Left kidney (tissue), 2 donors: ENCODE results near the gene ICAM2. TPM values are rescaled to one million over a fixed set of nuclear protein-coding genes. Genes with fewer than 3 reads are reported as not detected.
"Not testable (repeated sequence)": the region's sequence is repeated elsewhere in the genome, so short reads cannot be mapped to it uniquely, and the experiment has no call there.

Experiments used
- DNase-seq: peaks from one replicate; pipeline ENCODE4 v3.0.0-alpha.2; 2013
- polyA plus RNA-seq: library from polyadenylated mRNA; unstranded; fragments of 120-200 nt; gene quantifications from one replicate; pipeline ENCODE4 v1.2.1, GENCODE V29; 2013; ENCODE audit not compliant: insufficient read length

The ICAM2 gene
- polyA plus RNA-seq, 1 donor, result 23.1 TPM

DNA sequence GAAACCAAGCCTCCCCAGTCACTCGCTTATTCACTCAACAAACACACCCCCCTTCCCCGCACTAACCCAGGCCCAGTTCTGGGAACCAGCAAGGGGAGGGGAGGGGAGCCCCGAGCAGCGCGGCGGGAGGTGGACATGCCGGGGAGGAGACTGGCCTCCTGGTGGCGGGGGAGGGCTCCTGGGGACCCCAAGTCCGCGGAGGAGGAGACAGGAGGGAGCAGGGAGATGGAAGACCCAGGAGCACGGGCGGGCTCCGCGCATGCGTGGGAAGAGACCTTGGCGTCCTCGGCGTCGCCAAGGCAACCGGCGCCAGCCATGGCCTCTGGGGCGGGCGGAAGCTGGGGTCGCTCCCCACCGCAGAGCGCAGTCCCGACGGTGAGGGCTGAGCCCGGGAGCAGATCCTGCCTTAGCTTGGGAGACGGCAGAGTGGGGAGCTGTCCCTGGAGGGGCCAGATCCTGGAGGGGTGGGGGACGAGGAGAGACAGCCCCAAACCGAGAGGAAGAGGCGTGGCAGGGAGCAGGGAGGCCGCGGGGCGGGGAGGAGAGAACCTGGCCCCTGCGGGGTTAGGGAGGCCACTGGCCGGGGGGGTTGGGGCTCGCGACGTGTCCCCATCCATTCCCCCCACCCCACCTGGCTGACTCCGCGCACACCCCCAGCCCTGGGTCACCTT is 22.2 kb downstream of the ICAM2 start, which contains the start of gene PRR29:
Gene PRR29 (plus strand): TSS at position 302 of the 671 bp plus-strand sequence. CDS start 14 bp downstream, at position 316.
- peak; percentile 79 for DNase-seq

DNA sequence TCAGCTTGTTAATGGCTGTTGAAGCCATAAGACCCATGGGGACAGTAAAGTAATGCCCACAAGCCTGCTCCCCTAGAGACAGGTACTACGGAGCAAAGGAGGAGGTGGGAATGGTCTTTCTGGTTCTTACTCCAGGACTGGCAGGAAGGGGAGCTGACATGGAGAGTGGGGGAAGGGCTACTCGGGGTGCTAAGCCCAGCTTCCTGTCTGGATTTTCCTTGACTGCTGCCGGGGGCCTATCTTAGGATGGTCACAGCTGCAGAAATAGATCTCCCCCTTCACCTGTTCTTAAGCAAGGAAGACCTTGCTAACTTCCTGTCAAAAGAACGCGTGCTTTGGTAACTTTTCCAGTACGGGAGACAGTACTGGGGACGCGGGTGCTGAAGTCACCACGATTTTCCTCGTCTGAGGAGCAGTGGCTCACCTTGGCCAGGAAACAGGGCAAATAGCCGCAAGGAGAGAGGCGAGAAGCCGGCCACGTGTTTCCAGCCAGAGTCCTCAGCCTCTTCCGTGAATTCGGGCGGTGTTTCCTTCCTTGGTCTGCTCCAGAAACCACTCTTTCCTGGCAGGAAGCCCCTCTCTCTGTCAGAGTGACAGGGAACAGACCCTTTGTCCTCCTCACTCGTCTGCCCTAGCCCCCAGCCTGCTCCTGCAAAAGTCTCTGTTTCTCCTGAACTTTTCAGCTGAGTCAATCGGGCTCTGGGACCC is 22.9 kb downstream of the ICAM2 start:
- DNase-seq, result no peak

DNA sequence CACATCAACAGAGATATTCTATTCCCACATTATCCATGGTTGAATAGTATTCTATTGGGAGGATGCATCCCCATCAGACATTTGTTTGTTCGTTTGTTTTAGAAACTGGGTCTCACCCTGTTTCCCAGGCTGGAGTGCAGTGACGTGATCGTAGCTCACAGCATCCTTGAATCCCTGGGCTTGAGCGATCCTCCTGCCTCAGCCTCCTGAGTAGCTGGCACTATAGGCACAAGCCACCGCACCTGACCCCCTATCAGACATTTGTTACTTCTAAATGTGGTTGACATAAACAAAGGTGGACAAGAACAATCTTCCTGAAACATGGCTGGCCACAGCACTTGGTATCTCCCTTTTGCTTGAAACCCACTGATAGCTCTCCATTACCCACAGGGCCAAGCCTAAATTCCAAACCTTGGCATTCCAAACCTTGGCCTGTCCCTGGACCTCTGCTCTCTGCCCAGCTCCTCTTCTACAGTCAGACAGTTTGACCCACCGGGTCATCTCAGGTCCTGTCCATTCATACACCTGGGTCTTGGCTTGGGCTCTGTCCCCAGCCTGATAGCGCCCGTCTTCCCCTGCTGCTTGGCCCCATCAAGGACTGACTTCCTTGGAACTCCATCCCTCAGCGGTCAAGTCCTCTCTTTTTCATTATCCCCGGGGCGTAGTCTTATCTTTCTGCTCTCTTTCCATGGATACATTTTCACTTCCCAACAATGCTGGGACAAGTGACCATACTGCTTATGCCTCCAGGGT is 23.8 kb downstream of the ICAM2 start:
- no peak for DNase-seq

DNA sequence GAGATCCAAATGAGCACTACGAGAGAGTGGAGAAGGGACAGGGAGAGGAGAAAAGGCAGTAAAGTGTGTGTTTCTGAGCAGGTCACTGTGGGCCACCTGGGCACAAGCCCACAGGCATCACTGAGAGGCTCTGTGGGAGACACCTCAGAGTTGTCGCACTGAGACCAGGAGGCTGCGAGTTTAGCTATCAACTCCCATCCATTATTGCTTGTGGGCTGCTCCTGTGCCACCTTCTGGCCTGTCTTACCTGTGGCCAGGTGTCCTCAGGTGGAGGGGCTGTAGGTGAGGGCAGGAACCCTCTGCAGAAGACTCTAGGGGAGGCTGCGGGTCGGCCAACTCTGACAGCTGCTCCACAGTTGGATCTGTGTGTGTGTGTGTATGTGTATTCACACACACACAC is 24.8 kb downstream of the ICAM2 start:
- no peak for DNase-seq

DNA sequence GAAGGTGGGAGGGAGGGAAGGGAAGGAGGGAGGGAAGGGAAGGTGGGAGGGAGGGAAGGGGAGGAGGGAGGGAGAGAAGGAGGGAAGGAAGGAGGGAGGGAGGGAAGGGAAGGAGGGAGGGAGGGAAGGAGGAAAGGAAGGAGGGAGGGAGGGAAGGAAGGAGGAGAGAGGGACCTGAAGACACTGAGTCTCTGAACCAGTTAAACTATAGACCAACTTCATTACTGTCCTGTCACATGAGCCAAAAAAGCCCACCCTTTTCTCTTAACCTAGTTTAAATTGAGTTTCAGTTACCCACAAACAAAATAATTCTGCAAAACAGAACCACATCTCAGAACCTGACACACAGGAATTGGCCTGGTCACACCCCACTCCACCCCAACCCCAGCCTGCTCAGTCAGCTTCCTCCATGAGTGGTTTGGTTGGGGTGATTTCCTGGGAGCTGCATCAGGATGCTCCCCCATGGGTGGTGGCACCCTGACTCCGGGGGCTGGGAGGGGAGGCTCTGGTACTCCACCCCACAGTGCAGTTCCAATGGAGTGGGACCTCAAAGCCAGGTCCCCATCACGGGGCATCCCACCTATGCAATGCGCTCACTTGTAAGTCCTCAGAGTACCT is 27.0 kb downstream of the ICAM2 start:
- DNase-seq, result no peak

DNA sequence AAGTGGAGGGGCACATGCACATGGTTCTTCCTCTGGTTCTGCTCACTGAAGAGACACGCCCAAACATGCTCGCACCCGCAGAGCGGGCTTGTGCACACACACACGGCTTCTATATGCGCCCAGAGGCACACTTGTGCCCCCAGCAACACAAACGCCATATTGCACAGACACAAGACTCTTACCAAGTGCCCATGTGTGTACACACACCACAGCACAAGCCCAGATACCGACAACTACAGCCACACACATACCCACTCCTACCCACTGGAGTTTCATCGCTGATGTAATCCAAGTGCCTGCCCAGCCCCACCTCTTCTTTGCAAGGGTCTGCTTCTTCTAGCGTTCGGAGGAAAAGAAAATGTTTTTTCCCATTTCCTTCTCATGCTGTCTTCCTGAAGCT is 28.8 kb downstream of the ICAM2 start:
- DNase-seq, result no peak

DNA sequence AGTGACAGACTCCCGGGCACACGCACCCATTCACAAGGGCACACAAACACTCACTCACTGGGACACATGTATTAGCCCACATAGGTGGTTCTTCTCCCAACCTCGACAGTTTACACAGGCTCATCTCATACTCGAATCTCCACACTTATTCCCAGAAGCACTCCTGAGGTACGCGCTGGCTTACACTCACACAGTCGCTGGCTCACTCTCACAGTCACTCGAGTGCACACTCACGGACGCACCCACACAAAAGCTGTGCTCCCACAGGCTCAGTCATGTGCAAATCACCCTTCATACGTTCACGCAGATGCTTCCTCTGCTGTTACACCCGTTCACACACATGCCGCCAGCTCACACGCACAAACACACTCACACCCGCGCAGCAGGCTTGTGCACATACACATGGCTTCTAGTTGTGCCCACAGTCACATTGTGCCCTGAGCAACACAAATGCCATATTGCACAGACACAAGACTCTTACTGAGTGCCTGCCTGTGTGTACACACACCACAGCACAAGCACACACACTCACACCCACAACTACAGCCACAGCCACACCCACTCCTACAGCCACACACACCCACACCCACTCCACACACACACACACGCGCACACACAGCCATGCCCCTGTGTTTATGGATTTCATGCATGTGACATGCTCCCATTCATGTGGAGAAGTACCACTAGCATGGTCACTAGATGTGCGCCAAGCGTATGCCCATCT is 30.6 kb downstream of the ICAM2 start:
- DNase-seq, result no peak

DNA sequence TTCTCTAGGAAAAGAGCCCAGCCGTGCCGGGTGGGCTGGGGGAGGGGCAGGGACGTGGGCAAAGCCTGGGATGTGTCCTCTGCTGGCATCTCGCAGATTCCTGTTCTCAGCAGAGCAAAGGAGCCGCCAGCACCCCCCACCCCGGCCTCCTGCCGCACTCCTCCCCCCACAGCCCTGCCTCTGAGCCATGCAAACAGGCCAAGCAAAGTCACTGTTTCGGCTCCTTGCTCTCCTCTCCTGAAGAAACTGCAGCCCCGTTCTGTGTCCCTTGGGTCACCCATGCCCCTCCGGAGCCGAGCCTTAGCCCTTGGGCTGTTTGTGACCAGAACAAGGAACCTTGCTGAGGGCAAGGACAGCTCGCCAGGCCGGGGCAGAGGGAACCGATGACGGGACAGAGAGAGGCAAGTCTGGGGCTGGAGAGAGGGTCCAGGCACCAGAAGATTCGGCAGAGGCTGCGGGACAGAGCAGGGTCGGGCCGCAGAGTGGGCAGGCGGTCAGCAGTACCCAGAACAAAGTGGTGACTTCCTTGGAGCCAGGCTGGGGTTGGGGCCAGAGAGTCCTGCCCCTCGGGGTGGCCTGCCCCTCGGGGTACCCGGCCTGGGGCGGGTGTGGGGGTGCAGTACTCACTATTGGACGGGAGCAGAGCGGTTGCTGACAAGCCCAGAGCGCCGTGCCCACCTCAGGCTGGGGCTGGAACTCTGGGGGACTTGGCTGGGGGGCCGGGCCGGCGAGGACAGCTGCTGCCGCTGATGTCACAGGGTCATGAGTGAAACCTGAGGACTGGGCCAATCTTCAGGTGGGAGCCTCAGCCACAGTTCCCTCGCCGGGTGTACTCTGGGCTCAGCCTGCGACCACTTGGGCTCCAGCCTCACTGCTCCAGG is 31.5 kb downstream of the ICAM2 start:
- peak; percentile 61 for DNase-seq

DNA sequence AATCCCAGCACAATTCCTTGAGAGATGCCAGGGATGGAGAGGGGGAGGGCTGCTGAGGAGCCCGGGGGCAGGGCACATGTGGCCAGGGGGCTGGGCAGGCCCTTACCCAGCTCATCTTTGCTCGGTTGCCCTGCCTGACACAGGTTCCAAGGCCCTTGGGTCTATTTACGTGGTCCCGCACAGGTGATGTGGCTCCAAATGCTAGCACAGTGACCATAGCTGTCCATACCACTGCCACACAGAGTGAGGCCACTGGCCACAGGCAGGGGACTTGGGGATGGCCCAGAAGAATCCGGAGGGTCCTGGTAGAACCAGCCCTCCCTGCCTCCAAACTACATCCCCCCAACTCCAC is 32.3 kb downstream of the ICAM2 start:
- no peak for DNase-seq

DNA sequence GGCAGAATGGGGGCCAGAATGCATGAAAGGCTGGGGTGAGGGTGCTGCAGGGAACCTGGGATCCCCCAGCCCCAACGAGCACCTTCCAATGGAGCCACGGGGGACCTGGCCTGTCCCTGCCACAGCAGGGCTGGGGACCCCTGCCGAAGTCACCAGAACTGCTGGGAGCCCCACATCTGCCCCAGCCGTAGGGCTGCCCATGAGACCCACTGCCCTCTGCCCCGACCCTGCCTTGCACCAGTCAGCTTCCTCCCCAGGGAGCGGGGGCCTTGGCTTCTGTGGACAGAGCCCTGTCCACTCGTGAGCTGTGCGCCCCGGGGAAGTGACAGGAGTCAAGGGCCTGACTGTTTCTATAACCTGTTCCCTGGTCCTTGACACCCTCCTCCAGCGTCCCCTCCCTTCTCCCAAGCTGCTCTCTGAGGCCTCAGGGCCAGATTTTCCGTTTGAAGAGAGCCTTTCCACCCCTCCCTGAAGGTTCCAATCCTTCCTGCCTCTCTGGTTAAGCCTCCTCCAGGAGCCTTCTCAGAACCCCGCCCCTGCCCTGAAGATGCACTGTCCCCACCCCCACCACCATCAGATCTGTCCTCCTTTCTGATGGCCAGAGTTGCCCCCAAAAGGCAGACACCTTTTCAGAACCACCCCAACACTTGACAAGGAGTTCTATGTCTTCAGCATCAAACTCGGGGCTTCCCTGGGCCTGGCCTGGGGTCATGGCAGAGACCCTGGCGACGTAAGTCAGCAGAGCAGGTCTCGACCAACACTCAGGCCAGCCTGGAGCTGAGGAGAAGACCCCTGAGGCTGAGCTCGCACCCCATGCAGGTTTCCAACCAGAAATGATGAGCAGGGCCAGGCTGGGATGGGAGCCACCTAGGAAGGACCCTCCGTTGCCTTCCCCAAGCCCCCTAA is 33.0 kb downstream of the ICAM2 start:
- DNase-seq, result no peak

DNA sequence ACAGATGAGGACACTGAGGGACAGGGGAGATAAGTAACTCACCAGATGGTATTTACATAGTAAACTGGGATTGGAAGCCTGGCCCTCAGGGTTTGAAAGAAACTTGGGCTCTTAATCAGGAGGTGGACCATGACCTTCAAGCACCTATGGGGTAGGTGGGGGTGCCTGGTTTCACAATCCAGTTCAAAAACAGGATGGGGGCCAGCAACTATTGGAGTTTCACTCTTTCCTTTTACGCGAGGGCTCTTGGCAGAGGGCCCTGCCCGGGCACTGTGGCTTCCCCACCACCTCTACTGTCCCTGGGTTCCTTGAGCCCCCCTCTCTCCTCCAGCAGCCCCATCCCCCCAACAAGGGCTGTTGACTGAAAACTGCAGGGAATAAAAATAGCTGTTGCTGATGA is 33.6 kb downstream of the ICAM2 start:
- DNase-seq, result no peak

DNA sequence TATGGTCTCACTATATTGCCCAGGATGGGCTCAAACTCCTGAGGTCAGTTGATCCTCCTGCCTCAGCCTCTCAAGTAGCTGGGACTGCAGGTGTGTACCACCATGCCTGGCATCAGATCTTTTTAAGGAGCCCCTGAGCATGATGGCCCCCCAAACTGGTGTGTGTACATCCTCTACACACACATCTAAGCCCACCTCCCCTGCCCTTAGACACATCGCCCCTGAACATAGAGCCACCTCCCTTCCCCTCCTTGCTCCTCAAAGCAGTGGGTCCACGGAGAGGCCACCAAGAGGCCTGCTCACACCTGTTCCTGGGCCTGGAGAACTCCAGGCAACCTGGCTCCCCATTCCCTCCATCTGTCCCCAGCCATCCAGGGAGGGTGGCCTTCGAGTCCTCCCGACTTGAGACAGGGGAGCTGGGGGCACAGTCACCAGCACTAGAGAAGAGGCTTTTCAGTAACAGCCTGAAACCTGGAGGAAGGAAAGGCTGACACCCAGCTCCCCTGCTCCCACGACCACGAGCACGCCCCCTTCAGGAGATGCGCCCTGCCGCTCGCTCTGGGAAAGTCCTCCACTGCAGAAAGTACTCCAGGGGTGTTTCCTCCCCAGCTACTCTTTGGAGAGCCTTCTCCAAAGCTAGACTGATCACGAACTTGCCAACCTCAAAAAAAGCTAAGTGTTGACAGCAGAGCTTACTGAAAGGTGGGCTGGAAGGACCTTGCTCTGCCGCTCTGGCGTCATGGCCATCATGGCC is 34.9 kb downstream of the ICAM2 start:
- no peak for DNase-seq

DNA sequence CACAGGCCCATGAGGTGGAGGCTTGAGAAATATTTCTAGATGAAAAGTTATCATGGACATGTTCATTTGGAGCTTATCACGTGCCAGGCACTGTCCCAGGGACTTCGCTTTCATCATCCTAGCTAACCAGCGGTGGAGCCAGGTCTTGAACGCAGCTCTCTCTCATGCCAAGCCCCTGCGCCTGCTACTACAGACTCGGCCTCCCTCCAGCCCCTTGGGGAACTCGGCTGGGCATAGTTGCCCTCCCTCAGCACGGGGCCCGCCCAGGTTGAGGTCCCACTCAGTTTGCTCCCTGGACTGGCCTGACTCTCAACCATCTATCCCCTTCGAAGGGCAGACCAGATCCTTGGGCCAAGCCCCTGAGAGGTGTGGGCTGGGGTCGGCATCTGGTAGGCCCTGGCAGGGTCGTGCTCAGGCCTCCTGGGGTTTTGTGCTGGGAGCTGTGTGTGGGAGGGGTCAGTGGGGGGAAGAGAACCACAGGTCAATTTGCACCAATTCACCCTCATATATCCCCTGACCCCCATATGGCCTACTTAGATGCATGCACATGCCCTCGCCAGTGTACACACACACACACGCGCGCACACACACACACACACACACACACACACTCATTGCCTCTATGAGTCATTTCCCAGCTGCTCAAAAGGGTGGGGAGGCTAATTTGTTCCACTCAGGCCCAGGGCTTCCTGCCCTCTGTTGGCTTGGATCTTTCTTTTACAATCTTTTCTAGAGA is 35.6 kb downstream of the ICAM2 start:
- no peak for DNase-seq

DNA sequence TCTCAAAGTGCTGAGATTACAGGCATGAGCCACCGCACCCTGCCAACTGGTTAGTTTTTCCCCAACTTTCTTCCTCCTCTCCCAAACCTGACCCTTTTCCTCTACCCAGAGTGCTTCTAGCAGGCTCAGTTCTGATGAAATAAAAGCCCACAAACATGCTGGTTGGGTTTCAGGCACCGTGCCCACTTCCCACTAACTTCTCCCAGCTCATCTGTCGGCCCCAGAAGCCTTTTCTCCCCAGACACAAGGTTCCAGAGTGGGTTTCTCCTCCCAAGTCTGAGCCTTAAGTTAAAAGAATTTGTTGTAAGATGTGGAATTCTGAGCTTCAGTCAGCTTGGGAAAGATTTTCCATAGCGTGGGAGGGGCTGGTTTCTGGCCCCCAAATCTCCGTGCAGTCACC is 36.2 kb downstream of the ICAM2 start:
- DNase-seq, result no peak

DNA sequence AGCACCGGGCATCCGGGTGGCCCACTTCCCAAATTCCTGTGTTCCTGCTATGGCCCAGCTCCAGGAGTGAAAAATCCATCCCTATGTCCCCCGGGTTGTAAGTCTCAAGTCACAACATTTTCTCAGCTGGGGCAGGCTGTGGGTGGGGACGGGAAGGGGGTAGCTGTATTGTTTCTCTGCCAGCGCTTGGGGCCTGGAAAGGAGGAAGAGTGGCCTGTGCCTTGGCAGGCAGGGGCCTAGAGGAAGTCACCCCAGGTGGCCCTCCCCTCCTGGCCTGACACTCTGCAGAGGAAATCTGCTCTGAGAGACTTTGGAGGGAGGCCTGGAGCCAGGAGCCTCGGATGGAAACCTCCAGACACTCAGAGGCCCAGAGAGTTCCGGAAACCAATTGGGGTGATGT is 37.1 kb downstream of the ICAM2 start:
- DNase-seq, result no peak

DNA sequence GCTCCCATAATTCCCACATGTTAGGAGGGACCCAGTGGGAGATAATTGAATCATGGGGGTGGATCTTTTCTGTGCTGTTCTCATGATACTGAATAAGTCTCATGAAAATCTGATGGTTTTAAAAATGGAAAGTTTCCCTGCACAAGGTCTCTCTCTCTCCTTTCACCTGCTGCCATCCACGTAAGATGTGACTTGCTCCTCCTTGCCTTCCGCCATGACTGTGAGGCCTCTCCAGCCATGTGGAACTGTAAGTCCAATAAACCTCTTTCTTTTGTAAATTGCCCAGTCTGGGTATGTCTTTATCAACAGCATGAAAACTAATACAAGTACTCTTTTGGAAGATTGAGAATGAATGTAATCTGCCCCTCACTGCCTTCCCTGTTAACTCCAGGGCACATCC is 37.8 kb downstream of the ICAM2 start:
- not testable (repeated sequence) for DNase-seq

DNA sequence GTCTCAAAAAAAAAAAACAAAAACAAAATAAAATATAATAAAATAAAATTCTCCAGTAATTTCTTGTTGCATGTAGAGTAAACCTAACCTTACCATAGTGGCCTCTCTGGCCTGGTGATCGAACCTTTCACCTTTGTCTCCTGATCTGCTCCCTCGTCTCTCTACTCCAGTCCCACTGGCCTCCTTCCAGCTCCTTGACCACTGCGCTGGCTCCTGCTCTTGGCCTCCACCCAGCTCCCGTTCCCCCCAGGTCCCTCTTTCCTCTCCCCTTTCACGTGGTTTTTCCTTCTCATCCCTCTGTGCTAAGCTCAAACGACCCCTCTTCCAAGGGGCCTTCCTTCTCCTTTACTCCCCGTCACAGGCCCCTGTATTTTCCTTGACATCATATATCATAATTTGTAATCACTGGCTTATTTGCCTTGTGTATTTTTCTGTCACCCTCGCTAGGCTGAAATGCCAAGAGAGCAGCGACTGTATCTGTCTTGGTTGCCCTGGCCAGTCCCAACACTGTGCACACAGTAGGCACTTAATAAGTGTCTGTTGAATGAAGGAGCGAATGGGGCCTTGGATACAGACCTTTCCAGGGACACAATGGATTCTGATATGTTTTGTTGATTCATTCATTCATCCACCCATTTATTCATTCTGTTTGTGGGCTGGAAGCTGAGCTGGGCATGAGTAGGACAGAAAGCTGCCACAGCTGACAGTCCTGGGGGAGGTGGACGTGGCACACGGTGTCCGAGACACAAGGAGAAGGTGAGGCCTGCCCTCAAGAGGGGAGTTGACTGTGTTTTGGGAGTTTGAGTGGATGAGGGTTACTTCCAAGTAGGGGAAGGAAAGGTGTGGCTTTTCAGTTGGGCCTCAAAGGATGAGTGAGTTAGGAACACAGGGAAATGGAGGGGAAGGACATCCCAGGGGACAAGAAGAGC is 41.9 kb downstream of the ICAM2 start:
- no peak for DNase-seq
